Occipital lobe (tissue), 2 donors: ENCODE data around the gene DNM2. TPM values are rescaled to one million over a fixed set of nuclear protein-coding genes. Genes with fewer than 3 reads are reported as not detected.
A peak's percentile ranks its signal among the peaks of the same experiment; 100 is the strongest.
"Not testable (repeated sequence)": the region's sequence is repeated elsewhere in the genome, so short reads cannot be mapped to it uniquely, and the experiment has no call there.

ENCODE experiments used
- DNase-seq: peaks from one replicate; lab custom pipeline; 2025; lab: John Stamatoyannopoulos, UW
- total RNA-seq: library from RNA; depleted of rRNA; stranded (reverse); fragments of >200 nt; gene quantifications from one replicate; pipeline ENCODE4 v1.2.3, GENCODE V29; 2014

Gene DNM2
- total RNA-seq, 1 donor from 2014 or later = 34.0 TPM

- DNase-seq = no peak
Measured at GRCh38 chr19:10858204-10858828, 140.4 kb downstream of the DNM2 start.

- no peak for DNase-seq
Measured at GRCh38 chr19:10861103-10861651, 143.3 kb downstream of the DNM2 start.

DNA sequence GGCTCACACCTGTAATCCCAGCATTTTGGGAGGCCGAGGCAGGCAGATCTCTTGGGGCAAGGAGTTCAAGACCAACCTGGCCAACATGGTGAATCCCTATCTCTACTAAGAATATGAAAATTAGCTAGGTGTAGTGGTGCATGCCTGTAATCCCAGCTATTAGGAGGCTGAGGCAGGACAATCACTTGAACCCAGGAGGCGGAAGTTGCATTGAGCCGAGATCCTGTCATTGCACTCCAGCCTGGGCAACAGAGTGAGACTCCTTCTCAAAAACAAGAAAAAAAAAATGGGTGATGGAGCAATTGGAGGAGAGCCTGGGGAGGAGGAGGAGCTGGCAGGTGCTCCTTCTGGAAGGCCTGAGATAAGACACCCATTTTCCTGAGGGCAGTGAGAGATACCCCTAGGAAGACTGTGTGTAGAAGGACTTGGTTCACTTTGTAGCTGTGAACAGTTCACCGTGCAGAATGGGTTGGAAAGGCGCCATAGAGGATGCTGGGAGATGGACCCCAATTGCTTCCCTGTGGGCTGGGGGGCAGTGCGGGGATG lies 144.8 kb downstream of the DNM2 start:
- DNase-seq = no peak

DNA sequence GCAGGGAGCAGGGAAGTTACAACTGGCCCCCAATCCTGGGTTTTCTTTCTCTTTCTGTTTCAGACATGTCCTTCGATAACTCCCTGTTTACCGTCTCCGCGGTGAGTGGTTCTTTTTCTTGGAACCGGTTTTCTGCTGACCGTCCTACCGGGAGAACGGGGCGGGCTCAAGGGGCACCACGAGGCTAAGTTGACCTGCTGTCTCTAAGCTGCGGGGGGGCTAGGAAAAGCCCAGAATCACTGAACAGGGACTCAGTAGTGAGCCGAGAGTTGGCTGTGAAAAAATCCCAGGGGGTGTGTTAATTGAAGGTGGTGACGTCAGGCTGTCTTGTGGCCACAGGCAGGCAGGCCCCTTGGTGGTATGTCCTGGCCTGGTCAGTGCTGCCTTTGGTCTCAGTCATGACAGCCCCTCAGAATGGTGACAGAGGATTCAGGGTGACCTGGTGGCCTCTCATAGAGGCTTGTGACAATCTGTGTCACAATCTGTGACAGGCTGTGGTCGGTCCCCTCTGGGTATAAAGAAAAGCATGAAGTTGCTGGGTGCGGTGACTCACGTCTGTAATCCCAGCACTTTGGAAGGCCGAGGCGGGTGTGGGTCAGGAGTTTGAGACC lies 145.3 kb downstream of the DNM2 start:
- DNase-seq = no peak

DNA sequence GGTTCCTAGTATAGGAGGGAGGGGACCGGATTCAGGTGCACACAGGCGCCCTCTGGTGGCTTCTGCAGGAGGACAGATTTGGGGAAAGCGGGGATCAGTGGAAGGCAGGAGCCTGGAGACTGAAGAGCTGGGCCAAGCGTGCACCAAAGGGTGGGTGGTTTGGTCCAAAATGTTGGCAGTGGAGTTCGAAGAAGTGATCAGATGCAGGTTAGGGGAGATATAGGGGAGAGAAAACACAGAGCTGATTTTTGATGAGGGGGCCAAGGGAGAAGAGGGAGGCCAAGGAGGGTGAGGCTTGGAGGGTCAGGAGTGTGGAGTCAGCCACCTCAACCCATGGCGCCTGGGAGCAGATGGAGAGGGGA lies 146.6 kb downstream of the DNM2 start:
- peak; percentile 59 for DNase-seq

- DNase-seq = no peak
Measured at GRCh38 chr19:10866495-10866894, 148.6 kb downstream of the DNM2 start.

GRCh38 chr19:10868872-10869547 lies 151.1 kb downstream of the DNM2 start:
- DNase-seq = no peak

GRCh38 chr19:10869872-10870311 lies 152.0 kb downstream of the DNM2 start:
- not testable (repeated sequence) for DNase-seq

- no peak for DNase-seq
Measured at GRCh38 chr19:10870501-10870954, 152.6 kb downstream of the DNM2 start.

DNA sequence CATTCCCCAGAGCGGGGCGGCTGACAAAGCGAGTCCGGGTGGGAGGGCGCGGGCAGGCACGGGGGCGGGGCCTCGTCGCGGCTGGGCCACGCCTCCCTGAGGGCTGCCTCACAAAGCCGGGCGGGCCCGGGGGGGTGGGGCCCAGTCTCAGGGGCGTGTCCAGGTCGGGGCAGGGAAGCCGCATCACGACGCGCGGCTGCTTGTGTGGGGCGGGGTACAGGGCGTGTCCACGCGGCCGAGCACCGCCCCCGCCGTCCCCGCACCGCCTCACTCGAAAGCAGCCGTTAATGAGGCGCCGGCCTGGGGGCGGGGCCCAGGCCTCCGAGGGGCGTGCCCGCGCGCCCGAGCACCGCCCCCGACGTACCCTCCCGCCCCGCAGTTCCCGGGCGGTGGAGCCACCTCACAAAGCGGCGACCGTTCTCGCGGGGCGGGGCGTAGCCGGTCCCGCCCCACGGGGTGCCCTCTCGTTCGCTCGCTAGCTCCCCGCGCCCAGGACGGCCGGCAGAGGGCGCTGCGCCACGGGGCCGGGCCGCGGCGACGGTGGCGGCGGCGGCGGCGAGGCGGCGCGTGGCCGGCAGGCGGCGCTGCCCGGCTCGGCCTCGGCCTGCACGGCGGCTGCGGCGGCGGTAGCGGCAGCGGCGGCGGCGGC lies 153.2 kb downstream of the DNM2 start, which contains the start of gene CARM1:
TSS of gene CARM1 (plus strand) at position 599 of the 649 bp plus-strand sequence. CDS start 150 bp downstream, outside the sequence.
- DNase-seq = peak; percentile 100

- no peak for DNase-seq
Measured at GRCh38 chr19:10871711-10872545, 154.0 kb downstream of the DNM2 start.

DNA sequence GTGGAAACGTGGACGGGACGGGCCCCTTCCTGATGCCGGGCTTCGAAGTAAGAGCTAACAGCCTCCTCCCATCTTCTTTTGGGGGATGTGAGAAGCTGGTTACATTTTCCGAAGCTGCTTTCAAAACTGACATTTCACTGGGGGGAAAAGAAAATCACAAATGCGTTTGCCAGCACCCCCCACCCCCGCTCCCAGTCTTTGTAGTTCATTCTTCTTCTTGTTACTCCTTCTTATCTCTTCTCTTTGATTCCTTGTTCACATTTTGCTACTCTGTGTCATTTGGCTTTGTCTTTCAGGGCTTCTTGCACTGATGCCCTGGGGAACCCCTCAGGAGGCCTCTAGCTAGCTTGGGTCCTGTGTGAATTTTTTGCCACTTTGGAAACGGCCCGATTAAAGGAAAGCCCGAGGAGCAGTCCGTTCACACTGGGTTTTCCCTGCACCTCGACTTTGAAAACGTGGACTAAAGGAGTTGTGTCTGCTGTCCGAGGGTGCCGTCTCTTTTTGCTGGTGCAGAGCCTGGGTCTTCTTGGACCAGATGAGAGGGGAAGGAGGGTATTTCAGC lies 154.7 kb downstream of the DNM2 start:
- DNase-seq = no peak

DNA sequence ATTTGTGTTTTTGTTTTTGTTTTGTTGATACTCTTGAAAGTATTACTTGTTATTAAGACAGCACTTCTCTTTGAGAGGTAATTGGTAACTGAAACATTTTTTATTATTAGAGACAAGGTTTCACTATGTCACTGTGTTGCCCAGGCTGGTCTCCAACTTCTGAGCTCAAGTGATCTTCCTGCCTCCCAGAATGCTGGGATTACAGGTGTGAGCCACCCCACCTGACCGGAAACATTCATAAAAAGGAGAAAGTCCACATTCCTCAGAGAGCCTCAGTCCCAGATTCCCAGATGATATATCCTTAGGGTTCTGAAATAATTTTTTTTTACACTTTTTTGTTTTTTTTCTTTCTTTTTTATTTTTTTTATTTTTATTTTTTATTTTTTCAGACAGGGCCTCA lies 156.1 kb downstream of the DNM2 start:
- no peak for DNase-seq

- DNase-seq = no peak
Measured at GRCh38 chr19:10876459-10877240, 158.8 kb downstream of the DNM2 start.

DNA sequence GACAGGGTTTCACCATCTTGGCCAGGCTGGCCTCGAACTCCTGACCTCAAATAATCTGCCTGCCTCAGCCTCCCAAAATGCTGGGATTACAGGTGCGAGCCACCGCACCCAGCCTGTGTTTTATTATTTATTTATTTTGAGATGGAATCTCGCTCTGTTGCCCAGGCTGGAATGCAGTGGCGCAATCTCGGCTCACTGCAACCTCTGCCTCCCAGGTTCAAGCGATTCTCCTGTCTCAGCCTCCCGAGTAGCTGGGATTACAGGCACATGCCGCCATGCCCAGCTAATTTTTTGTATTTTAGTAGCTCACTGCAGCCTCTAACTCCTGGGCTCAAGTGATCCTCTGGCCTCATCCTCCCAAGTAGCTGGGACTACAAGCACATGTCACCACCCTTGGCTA lies 159.7 kb downstream of the DNM2 start:
- not testable (repeated sequence) for DNase-seq

- DNase-seq = no peak
Measured at GRCh38 chr19:10878253-10878652, 160.4 kb downstream of the DNM2 start.
